Gastroesophageal sphincter (tissue), 3 donors: ENCODE measurements around the gene MT4.

ENCODE experiments used
- POLR2AphosphoS5 ChIP-seq: sonication (generic); formaldehyde crosslinking; IDR thresholded peaks from one replicate; pipeline ENCODE4 v1.6.1; 2017; ENCODE audit warnings: antibody characterized with exemption
- TF ChIP-seq, protein P1 (sequence below), 4 experiments: fragments of 200-600 bp in 2 of 4; fragments of 450-650 bp in 2 of 4; sonication (generic) in 1 of 4; IDR thresholded peaks; one replicate each; pipeline ENCODE4 v1.5.1; 2017 to 2019; ENCODE audit warnings: antibody characterized with exemption in 4 of 4, mild to moderate bottlenecking in 2 of 4, moderate library complexity in 2 of 4

DNA sequence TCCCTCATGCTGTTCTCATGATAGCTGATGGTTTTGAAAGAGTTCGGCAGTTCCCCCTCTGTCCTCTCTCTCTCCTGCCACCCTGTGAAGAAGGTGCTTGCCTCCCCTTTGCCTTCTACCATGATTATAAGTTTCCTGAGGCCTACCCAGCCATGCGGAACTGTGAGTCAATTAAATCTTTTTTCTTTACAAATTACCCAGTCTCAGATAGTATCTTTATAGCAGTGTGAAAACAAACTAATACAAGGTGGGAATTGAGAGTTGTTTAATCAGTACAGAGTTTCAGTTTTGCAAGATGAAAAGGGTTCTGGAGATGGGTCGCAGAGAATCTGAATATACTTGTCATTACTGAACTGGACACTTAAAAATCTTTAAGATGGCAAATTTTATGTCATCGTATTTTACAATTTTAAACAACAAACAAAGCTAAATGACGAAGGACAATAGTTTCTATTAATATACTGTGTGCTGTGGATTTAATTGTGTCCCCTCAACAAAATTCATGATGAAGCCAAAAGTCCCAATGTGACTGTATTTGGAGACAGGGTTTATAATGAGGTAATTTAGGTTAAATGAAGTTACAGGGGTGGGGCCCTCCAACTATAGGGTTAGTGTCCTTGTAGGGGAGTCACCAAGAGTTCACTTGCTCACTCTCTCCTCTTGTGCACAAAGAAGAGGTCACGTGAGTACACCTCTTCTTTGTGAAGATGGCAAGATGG is 28.9 kb downstream of the MT4 start:
- TF ChIP-seq, protein P1, sequence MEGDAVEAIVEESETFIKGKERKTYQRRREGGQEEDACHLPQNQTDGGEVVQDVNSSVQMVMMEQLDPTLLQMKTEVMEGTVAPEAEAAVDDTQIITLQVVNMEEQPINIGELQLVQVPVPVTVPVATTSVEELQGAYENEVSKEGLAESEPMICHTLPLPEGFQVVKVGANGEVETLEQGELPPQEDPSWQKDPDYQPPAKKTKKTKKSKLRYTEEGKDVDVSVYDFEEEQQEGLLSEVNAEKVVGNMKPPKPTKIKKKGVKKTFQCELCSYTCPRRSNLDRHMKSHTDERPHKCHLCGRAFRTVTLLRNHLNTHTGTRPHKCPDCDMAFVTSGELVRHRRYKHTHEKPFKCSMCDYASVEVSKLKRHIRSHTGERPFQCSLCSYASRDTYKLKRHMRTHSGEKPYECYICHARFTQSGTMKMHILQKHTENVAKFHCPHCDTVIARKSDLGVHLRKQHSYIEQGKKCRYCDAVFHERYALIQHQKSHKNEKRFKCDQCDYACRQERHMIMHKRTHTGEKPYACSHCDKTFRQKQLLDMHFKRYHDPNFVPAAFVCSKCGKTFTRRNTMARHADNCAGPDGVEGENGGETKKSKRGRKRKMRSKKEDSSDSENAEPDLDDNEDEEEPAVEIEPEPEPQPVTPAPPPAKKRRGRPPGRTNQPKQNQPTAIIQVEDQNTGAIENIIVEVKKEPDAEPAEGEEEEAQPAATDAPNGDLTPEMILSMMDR (IDR thresholded peaks at IDR 0.05): no peak
- no peak for TF ChIP-seq POLR2AphosphoS5
